HEK293 (cell line): Measurements from ENCODE around the gene R3HDM2.

Source experiments
- CTCF ChIA-PET: fragments of 350-600 bp; formaldehyde crosslinking; extraction: SDS; loops from one replicate; lab custom pipeline; 2021; ENCODE audit warnings: antibody characterized with exemption; lab: Yijun Ruan, JAX
- POLR2A ChIA-PET: fragments of 300-600 bp; formaldehyde crosslinking; extraction: SDS; loops from one replicate; lab custom pipeline; 2020; ENCODE audit warnings: antibody characterized with exemption, inconsistent platforms; lab: Yijun Ruan, JAX
- H3K27ac ChIP-seq: fragments of 200-500 bp; sonication (Bioruptor generic); 2 replicates; pipeline ENCODE4 v1.5.1; 2014; ENCODE audit warnings: low read depth, low read length, control low read depth, inconsistent platforms; ENCODE audit errors: extremely low read depth
- H3K36me3 ChIP-seq, 2 experiments: fragments of 200-500 bp in 1 of 2; sonication (Bioruptor generic) in 1 of 2; 1 replicate in 1 of 2; 2 replicates in 1 of 2; pipeline ENCODE4 v1.5.1; 2014 to 2017; ENCODE audit warnings: inconsistent platforms in 2 of 2, low read length in 2 of 2; ENCODE audit not compliant: control insufficient read depth in 2 of 2, insufficient read depth in 1 of 2
- H3K4me1 ChIP-seq: fragments of 200-500 bp; sonication (Bioruptor generic); 2 replicates; pipeline ENCODE4 v1.5.1; 2014; ENCODE audit warnings: mild to moderate bottlenecking, low read length, inconsistent platforms; ENCODE audit not compliant: control insufficient read depth, insufficient read depth
- H3K4me3 ChIP-seq: 2 replicates; pipeline ENCODE4 v1.5.1; 2011; ENCODE audit warnings: low read depth, mild to moderate bottlenecking, control low read depth, low read length, moderate library complexity
- H3K9me3 ChIP-seq: fragments of 200-500 bp; sonication (Bioruptor generic); 2 replicates; pipeline ENCODE4 v1.5.1; 2014; ENCODE audit warnings: low read depth, low read length, inconsistent platforms; ENCODE audit not compliant: control insufficient read depth, insufficient read depth
- EGR2 ChIP-seq: fragments of 450-650 bp; formaldehyde crosslinking; IDR thresholded peaks from 2 replicates; pipeline ENCODE4 v1.5.1; 2016; ENCODE audit warnings: low read depth, missing biosample characterization, missing genetic modification characterization
- KLF10 ChIP-seq: fragments of 450-650 bp; IDR thresholded peaks from 2 replicates; pipeline ENCODE4 v1.5.1; 2018; ENCODE audit warnings: missing biosample characterization, mild to moderate bottlenecking, missing genetic modification characterization
- PATZ1 ChIP-seq: fragments of 450-650 bp; formaldehyde crosslinking; IDR thresholded peaks from 2 replicates; pipeline ENCODE4 v1.5.1; 2016; ENCODE audit warnings: missing biosample characterization, missing genetic modification characterization
- RBAK ChIP-seq: fragments of 450-650 bp; formaldehyde crosslinking; IDR thresholded peaks from 2 replicates; pipeline ENCODE4 v1.5.1; 2016; ENCODE audit warnings: missing biosample characterization, missing genetic modification characterization
- SP7 ChIP-seq: fragments of 450-650 bp; formaldehyde crosslinking; IDR thresholded peaks from 2 replicates; pipeline ENCODE4 v1.5.1; 2016; ENCODE audit warnings: missing biosample characterization, missing genetic modification characterization
- WT1 ChIP-seq: fragments of 450-650 bp; formaldehyde crosslinking; IDR thresholded peaks from 2 replicates; pipeline ENCODE4 v1.5.1; 2016; ENCODE audit warnings: missing biosample characterization, missing genetic modification characterization
- ZBTB49 ChIP-seq: fragments of 450-650 bp; formaldehyde crosslinking; IDR thresholded peaks from 2 replicates; pipeline ENCODE4 v1.5.1; 2016; ENCODE audit warnings: missing biosample characterization, missing genetic modification characterization, low read depth
- ZFHX2 ChIP-seq: fragments of 450-650 bp; formaldehyde crosslinking; conservative IDR thresholded peaks from 2 replicates; pipeline ENCODE4 v1.5.1; 2016; ENCODE audit warnings: missing biosample characterization, missing genetic modification characterization
- ZFP37 ChIP-seq: fragments of 450-650 bp; formaldehyde crosslinking; IDR thresholded peaks from 2 replicates; pipeline ENCODE4 v1.5.1; 2016; ENCODE audit warnings: missing biosample characterization, missing genetic modification characterization
- ZIC2 ChIP-seq: fragments of 450-650 bp; formaldehyde crosslinking; IDR thresholded peaks from 2 replicates; pipeline ENCODE4 v1.5.1; 2016; ENCODE audit warnings: missing biosample characterization, missing genetic modification characterization
- ZNF184 ChIP-seq: fragments of 450-650 bp; IDR thresholded peaks from 2 replicates; pipeline ENCODE4 v1.5.1; 2018; ENCODE audit warnings: missing biosample characterization, mild to moderate bottlenecking, missing genetic modification characterization
- ZNF19 ChIP-seq: fragments of 450-650 bp; formaldehyde crosslinking; IDR thresholded peaks from 2 replicates; pipeline ENCODE4; 2016; ENCODE audit warnings: missing biosample characterization, missing genetic modification characterization, low read depth
- ZNF2 ChIP-seq: fragments of 450-650 bp; formaldehyde crosslinking; IDR thresholded peaks from 2 replicates; pipeline ENCODE4 v1.5.1; 2016; ENCODE audit warnings: missing biosample characterization, missing genetic modification characterization
- ZNF24 ChIP-seq: fragments of 450-650 bp; formaldehyde crosslinking; IDR thresholded peaks from 2 replicates; pipeline ENCODE4 v1.5.1; 2016; ENCODE audit warnings: missing biosample characterization, missing genetic modification characterization
- ZNF266 ChIP-seq: fragments of 450-650 bp; formaldehyde crosslinking; IDR thresholded peaks from 2 replicates; pipeline ENCODE4 v1.5.1; 2016; ENCODE audit warnings: missing biosample characterization, missing genetic modification characterization, low read depth
- ZNF280C ChIP-seq: fragments of 450-650 bp; formaldehyde crosslinking; IDR thresholded peaks from 2 replicates; pipeline ENCODE4 v1.5.1; 2016; ENCODE audit warnings: missing biosample characterization, missing genetic modification characterization
- ZNF37A ChIP-seq: fragments of 450-650 bp; IDR thresholded peaks from 2 replicates; pipeline ENCODE4 v1.5.1; 2018; ENCODE audit warnings: missing biosample characterization, missing genetic modification characterization
- ZNF510 ChIP-seq: fragments of 450-650 bp; formaldehyde crosslinking; IDR thresholded peaks from 2 replicates; pipeline ENCODE4 v1.5.1; 2018; ENCODE audit warnings: mild to moderate bottlenecking, missing genetic modification characterization, missing biosample characterization; ENCODE audit not compliant: insufficient replicate concordance
- ZNF513 ChIP-seq: fragments of 450-650 bp; IDR thresholded peaks from 2 replicates; pipeline ENCODE4 v1.5.1; 2018; ENCODE audit warnings: missing biosample characterization, missing genetic modification characterization
- ZNF521 ChIP-seq: fragments of 450-650 bp; formaldehyde crosslinking; IDR thresholded peaks from 2 replicates; pipeline ENCODE4 v1.5.1; 2017; ENCODE audit warnings: missing biosample characterization, mild to moderate bottlenecking, missing genetic modification characterization
- ZNF560 ChIP-seq: fragments of 450-650 bp; formaldehyde crosslinking; IDR thresholded peaks from 2 replicates; pipeline ENCODE4 v1.5.1; 2017; ENCODE audit warnings: missing biosample characterization, missing genetic modification characterization, borderline replicate concordance
- ZNF596 ChIP-seq: fragments of 450-650 bp; IDR thresholded peaks from 2 replicates; pipeline ENCODE4 v1.5.0; 2018; ENCODE audit warnings: missing biosample characterization, mild to moderate bottlenecking, missing genetic modification characterization, moderate library complexity
- ZNF639 ChIP-seq: fragments of 450-650 bp; formaldehyde crosslinking; IDR thresholded peaks from 2 replicates; pipeline ENCODE4 v1.5.1; 2016; ENCODE audit warnings: missing biosample characterization, missing genetic modification characterization
- ZNF707 ChIP-seq: fragments of 450-650 bp; formaldehyde crosslinking; IDR thresholded peaks from 2 replicates; pipeline ENCODE4 v1.5.1; 2016; ENCODE audit warnings: missing biosample characterization, missing genetic modification characterization
- ZNF785 ChIP-seq: fragments of 450-650 bp; formaldehyde crosslinking; IDR thresholded peaks from 2 replicates; pipeline ENCODE4 v1.5.1; 2016; ENCODE audit warnings: missing biosample characterization, missing genetic modification characterization
- ZSCAN16 ChIP-seq: fragments of 450-650 bp; formaldehyde crosslinking; IDR thresholded peaks from 2 replicates; pipeline ENCODE4 v1.5.1; 2016; ENCODE audit warnings: missing biosample characterization, missing genetic modification characterization

R3HDM2 gene

GRCh38 chr12:57239587-57240065 lies 191.2 kb downstream of the R3HDM2 start (continued):
- TF ChIP-seq ZNF785: no peak
- TF ChIP-seq ZNF19 (tag by site-specific recombination): no peak
- TF ChIP-seq ZNF2: peak; percentile 10; the same call in 1 of the 2 replicates
- TF ChIP-seq ZNF184 (tag by site-specific recombination): no peak

GRCh38 chr12:57238854-57239554 lies 191.8 kb downstream of the R3HDM2 start:
- Histone ChIP-seq H3K27ac (no peak overlapping the region; the same call in 1 of the 2 replicates), H3K4me1 (peaks cover 17% of the 10 kb centered on the region), H3K4me3 (no peak overlapping the region; the same call in 1 of the 2 replicates), H3K36me3 (peaks cover 0 to 21% of the 10 kb centered on the region in 2 experiments; a peak in 1 of 3 replicates), H3K9me3 (no peaks in the 10 kb centered on the region)
- ChIA-PET CTCF (interaction anchor here (0.6 to 23.3 kb wide), 21 partner anchors 10 to 971 kb away, joined by 3 to 628 read pairs (median 4); partner anchors contain the start of genes NXPH4, SHMT2 and STAC3), POLR2A (interaction anchor here (1.1 to 6.4 kb wide), 5 partner anchors 9 to 216 kb away, joined by 3 to 72 read pairs (median 16); partner anchors contain the start of genes INHBE and SHMT2)
- TF ChIP-seq ZFP37 (tag by site-specific recombination) (0 out of 2 replicates have a peak, but pooled peaks have one; percentile 46), ZFHX2 (tag by site-specific recombination) (peak; percentile 42; the same call in 1 of the 2 replicates), KLF10 (tag by site-specific recombination) (0 out of 2 replicates have a peak, but pooled peaks have one; percentile 30), ZNF521 (no peak), WT1 (tag by site-specific recombination) (no peak; the same call in 1 of the 2 replicates), RBAK (tag by site-specific recombination) (no peak), SP7 (tag by site-specific recombination) (peak; percentile 80), ZNF24 (tag by site-specific recombination) (no peak; the same call in 1 of the 2 replicates), ZNF510 (tag by site-specific recombination) (no peak), PATZ1 (peak; percentile 72), ZNF280C (tag by site-specific recombination) (no peak), ZNF266 (tag by site-specific recombination) (no peak), ZNF639 (tag by site-specific recombination) (peak; percentile 81; the same call in 1 of the 2 replicates), ZNF785 (peak; percentile 22; the same call in 1 of the 2 replicates), EGR2 (tag by site-specific recombination) (peak; percentile 45; the same call in 1 of the 2 replicates), ZNF513 (tag by site-specific recombination) (no peak), ZNF707 (no peak), ZNF560 (tag by site-specific recombination) (no peak), ZSCAN16 (no peak), ZNF596 (no peak), ZNF37A (tag by site-specific recombination) (no peak), ZIC2 (tag by site-specific recombination) (peak; percentile 98), ZBTB49 (tag by site-specific recombination) (no peak)
